Neural progenitor cell (in vitro differentiated cells): ENCODE data around the gene ADAMTSL1. TPM values are rescaled to one million over a fixed set of nuclear protein-coding genes. Genes with fewer than 3 reads are reported as not detected.

Experiments used
- DNase-seq: peaks from one replicate; pipeline ENCODE4 v3.0.0-alpha.2; 2016; ENCODE audit warnings: low spot score
- H2AFZ ChIP-seq: fragments of 200-600 bp; sonication (generic); replicated peaks from 2 replicates; pipeline ENCODE4 v1.6.1; 2016; ENCODE audit warnings: antibody characterized with exemption
- H3F3A ChIP-seq: fragments of 200-600 bp; sonication (generic); 2 replicates; pipeline ENCODE4 v1.6.1; 2016; ENCODE audit warnings: antibody characterized with exemption, low read depth
- H3K27ac ChIP-seq: fragments of 200-600 bp; sonication (generic); 2 replicates; pipeline ENCODE4 v1.5.1; 2016; ENCODE audit warnings: mild to moderate bottlenecking
- H3K27me3 ChIP-seq: fragments of 200-600 bp; sonication (generic); 2 replicates; pipeline ENCODE4 v1.6.1; 2016; ENCODE audit warnings: mild to moderate bottlenecking, moderate library complexity
- H3K36me3 ChIP-seq: fragments of 200-600 bp; sonication (generic); 2 replicates; pipeline ENCODE4 v1.5.1; 2016
- H3K4me1 ChIP-seq: fragments of 200-600 bp; sonication (generic); 2 replicates; pipeline ENCODE4 v1.6.1; 2016; ENCODE audit warnings: mixed run types
- H3K4me2 ChIP-seq: fragments of 200-600 bp; sonication (generic); 2 replicates; pipeline ENCODE4 v1.6.1; 2016
- H3K4me3 ChIP-seq: fragments of 200-600 bp; sonication (generic); 2 replicates; pipeline ENCODE4 v1.5.1; 2016
- H3K79me2 ChIP-seq: fragments of 200-600 bp; sonication (generic); 2 replicates; pipeline ENCODE4 v1.6.1; 2016; ENCODE audit warnings: low read depth
- H3K9ac ChIP-seq: fragments of 200-600 bp; sonication (generic); 2 replicates; pipeline ENCODE4 v1.6.1; 2016
- H3K9me3 ChIP-seq: fragments of 200-600 bp; sonication (generic); 2 replicates; pipeline ENCODE4 v1.5.1; 2016; ENCODE audit warnings: low read depth
- H4K20me1 ChIP-seq: fragments of 200-600 bp; sonication (generic); 2 replicates; pipeline ENCODE4 v1.6.1; 2016; ENCODE audit warnings: low read depth
- H3K27ac Mint-ChIP-seq: 3 replicates; pipeline ENCODE4 v1.8.0; 2021; ENCODE audit warnings: mixed read lengths
- H3K27me3 Mint-ChIP-seq: 2 replicates; pipeline ENCODE4 v1.8.0; 2022; ENCODE audit warnings: low read depth, mild to moderate bottlenecking, inconsistent platforms, moderate library complexity, mixed read lengths; ENCODE audit not compliant: insufficient read depth
- H3K36me3 Mint-ChIP-seq: 3 replicates; pipeline ENCODE4 v1.8.0; 2021; ENCODE audit warnings: mixed read lengths
- H3K4me1 Mint-ChIP-seq: 3 replicates; pipeline ENCODE4 v1.8.0; 2021; ENCODE audit warnings: mixed read lengths
- H3K4me3 Mint-ChIP-seq: 3 replicates; pipeline ENCODE4 v1.8.0; 2021; ENCODE audit warnings: mild to moderate bottlenecking, moderate library complexity, mixed read lengths
- H3K9me3 Mint-ChIP-seq: 3 replicates; pipeline ENCODE4 v1.8.0; 2020; ENCODE audit warnings: mixed read lengths
- EZH2 ChIP-seq: fragments of 200-600 bp; sonication (generic); IDR thresholded peaks from 2 replicates; pipeline ENCODE4 v1.6.1; 2017; ENCODE audit warnings: antibody characterized with exemption, mild to moderate bottlenecking, moderate library complexity
- EZH2phosphoT487 ChIP-seq: fragments of 200-600 bp; sonication (generic); IDR thresholded peaks from 2 replicates; pipeline ENCODE4 v1.6.1; 2017; ENCODE audit warnings: antibody characterized with exemption
- total RNA-seq: library from RNA; depleted of rRNA; stranded (reverse); fragments of >200 nt; gene quantifications from 2 replicates; pipeline ENCODE4 v1.2.3, GENCODE V29; 2015; ENCODE audit warnings: low replicate concordance
- TF ChIP-seq, protein P1 (sequence below): fragments of 200-600 bp; sonication (generic); IDR thresholded peaks from 2 replicates; pipeline ENCODE4 v1.5.1; 2017; ENCODE audit warnings: antibody characterized with exemption, mild to moderate bottlenecking

ADAMTSL1 gene
- total RNA-seq, 1 donor from 2014 or later, result 0.73 TPM

DNA sequence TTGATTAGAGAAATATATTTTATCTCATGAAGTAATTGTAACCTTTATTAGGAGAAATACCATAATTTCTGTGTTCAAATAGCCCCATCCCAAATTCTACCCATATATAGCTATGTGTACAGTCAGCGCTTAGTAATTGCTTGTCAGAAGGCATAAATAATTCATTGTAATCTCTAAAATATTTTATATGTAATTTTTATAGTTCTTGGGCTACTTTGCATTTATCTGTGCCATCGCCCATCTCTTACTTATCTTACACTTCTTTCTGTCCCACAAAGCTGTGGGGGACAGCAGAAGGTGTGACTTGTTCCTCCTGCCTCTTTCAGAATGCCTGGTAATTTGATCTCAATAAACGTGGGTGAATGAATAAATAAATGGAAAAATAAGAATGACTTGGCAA is 5.5 kb downstream of the ADAMTSL1 start:
- H3K4me2 ChIP-seq, result no peak overlapping the region
- DNase-seq, result no peak
- no peaks in the 10 kb centered on the region for H3K36me3 ChIP-seq
- Mint-ChIP-seq H3K36me3 (no peaks in the 10 kb centered on the region), H3K4me3 (no peak overlapping the region), H3K27ac (no peak overlapping the region), H3K9me3 (no peaks in the 10 kb centered on the region), H3K27me3 (no peaks in the 10 kb centered on the region), H3K4me1 (peaks cover 22% of the 10 kb centered on the region)
- no peak overlapping the region for H3K4me3 ChIP-seq
- no peak overlapping the region for H3K9ac ChIP-seq
- TF ChIP-seq EZH2 (no peak), EZH2phosphoT487 (no peak)
- TF ChIP-seq, protein P1, sequence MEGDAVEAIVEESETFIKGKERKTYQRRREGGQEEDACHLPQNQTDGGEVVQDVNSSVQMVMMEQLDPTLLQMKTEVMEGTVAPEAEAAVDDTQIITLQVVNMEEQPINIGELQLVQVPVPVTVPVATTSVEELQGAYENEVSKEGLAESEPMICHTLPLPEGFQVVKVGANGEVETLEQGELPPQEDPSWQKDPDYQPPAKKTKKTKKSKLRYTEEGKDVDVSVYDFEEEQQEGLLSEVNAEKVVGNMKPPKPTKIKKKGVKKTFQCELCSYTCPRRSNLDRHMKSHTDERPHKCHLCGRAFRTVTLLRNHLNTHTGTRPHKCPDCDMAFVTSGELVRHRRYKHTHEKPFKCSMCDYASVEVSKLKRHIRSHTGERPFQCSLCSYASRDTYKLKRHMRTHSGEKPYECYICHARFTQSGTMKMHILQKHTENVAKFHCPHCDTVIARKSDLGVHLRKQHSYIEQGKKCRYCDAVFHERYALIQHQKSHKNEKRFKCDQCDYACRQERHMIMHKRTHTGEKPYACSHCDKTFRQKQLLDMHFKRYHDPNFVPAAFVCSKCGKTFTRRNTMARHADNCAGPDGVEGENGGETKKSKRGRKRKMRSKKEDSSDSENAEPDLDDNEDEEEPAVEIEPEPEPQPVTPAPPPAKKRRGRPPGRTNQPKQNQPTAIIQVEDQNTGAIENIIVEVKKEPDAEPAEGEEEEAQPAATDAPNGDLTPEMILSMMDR, result no peak
- no peaks in the 10 kb centered on the region for H3K9me3 ChIP-seq
- no peaks in the 10 kb centered on the region for H3F3A ChIP-seq
- no peak overlapping the region for H2AFZ ChIP-seq
- no peaks in the 10 kb centered on the region for H4K20me1 ChIP-seq
- no peaks in the 10 kb centered on the region for H3K79me2 ChIP-seq
- H3K27me3 ChIP-seq, result no peaks in the 10 kb centered on the region
- peaks cover 29% of the 10 kb centered on the region for H3K4me1 ChIP-seq
- H3K27ac ChIP-seq, result no peak overlapping the region

DNA sequence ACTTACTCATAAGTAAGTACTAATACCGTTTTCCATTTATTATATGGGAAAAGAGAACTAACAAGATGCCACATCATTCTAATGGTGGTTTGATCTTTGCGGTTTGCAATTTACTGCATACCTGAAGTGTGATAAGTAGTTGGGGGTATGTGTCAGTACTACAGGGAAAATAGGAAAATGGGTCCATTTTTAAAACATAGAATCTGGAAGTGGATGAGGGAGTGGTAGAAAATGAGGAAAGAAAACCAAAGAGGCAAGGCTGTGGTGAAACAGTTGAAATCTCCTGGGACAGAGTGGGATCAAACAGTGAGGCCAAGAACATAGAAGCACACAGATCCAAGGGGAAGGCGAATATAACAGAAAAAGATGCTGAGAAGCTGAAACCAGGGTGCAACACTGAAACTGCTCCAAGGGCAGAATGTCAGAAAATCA is 6.7 kb downstream of the ADAMTSL1 start:
- no peak overlapping the region for H3K4me2 ChIP-seq
- no peak for TF ChIP-seq EZH2
- TF ChIP-seq EZH2phosphoT487, result no peak
- TF ChIP-seq, protein P1, result no peak
- H3K4me1 ChIP-seq, result peaks cover 28% of the 10 kb centered on the region

DNA sequence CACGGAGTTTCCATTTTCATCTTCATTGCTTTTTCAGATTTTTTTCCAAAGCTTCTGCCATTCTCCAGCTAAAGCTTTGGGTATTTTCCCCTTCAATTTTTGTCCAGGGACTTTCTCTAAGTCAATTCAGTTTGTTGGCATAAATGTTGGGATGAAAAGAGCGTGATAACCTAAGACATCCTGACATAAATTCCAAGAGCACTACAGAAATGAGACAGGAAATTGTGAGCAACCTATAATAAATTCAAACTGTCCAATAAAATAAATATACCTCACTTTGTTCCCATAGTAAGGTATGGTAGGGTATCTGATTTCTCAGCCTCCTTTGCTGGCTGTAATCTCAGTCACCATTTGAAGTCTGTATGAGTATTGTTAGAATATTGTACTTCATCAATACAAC is 8.4 kb downstream of the ADAMTSL1 start:
- no peaks in the 10 kb centered on the region for H3K27me3 ChIP-seq
- TF ChIP-seq, protein P1, result no peak
- TF ChIP-seq EZH2 (no peak), EZH2phosphoT487 (no peak)
- peaks cover 19% of the 10 kb centered on the region for H3K4me1 ChIP-seq
- H3K4me2 ChIP-seq, result no peak overlapping the region
- H3F3A ChIP-seq, result no peaks in the 10 kb centered on the region
- H4K20me1 ChIP-seq, result no peaks in the 10 kb centered on the region
- no peak overlapping the region for H3K4me3 Mint-ChIP-seq
- H3K36me3 ChIP-seq, result no peaks in the 10 kb centered on the region
- H3K79me2 ChIP-seq, result no peaks in the 10 kb centered on the region
- H3K36me3 Mint-ChIP-seq, result no peaks in the 10 kb centered on the region
- no peaks in the 10 kb centered on the region for H3K27me3 Mint-ChIP-seq
- H2AFZ ChIP-seq, result no peak overlapping the region
- H3K9ac ChIP-seq, result no peak overlapping the region
- no peak overlapping the region for H3K27ac Mint-ChIP-seq
- peaks cover 8% of the 10 kb centered on the region for H3K4me1 Mint-ChIP-seq
- H3K4me3 ChIP-seq, result no peak overlapping the region
- no peaks in the 10 kb centered on the region for H3K9me3 Mint-ChIP-seq
- DNase-seq, result no peak
- H3K27ac ChIP-seq, result no peak overlapping the region
- no peaks in the 10 kb centered on the region for H3K9me3 ChIP-seq

More for the DNA sequence above, 6.7 kb downstream of the ADAMTSL1 start:
- no peaks in the 10 kb centered on the region for H3K27me3 Mint-ChIP-seq
- no peak overlapping the region for H3K9ac ChIP-seq
- no peaks in the 10 kb centered on the region for H3K79me2 ChIP-seq
- no peaks in the 10 kb centered on the region for H3K9me3 ChIP-seq
- H3K4me3 Mint-ChIP-seq, result no peak overlapping the region
- no peak overlapping the region for H3K27ac ChIP-seq
- no peak overlapping the region for H3K27ac Mint-ChIP-seq
- H3K36me3 ChIP-seq, result no peaks in the 10 kb centered on the region
- H3K9me3 Mint-ChIP-seq, result no peaks in the 10 kb centered on the region
- no peaks in the 10 kb centered on the region for H4K20me1 ChIP-seq
- H3K4me1 Mint-ChIP-seq, result peaks cover 18% of the 10 kb centered on the region
- no peaks in the 10 kb centered on the region for H3F3A ChIP-seq
- DNase-seq, result no peak
- no peaks in the 10 kb centered on the region for H3K27me3 ChIP-seq
- no peaks in the 10 kb centered on the region for H3K36me3 Mint-ChIP-seq
- H2AFZ ChIP-seq, result no peak overlapping the region
- no peak overlapping the region for H3K4me3 ChIP-seq
